ENCODE measurements around the gene BTNL3. TPM values are rescaled to one million over a fixed set of nuclear protein-coding genes. Genes with fewer than 3 reads are reported as not detected.

Gene BTNL3
- total and polyA plus RNA-seq, 9 of the 15 experiments (the other 6 are each of a cell fraction or from before 2014, with no cell fraction given): 0.03 to 0.44 (median 0.04) TPM; not detected in 4

- TF ChIP-seq, protein P1, sequence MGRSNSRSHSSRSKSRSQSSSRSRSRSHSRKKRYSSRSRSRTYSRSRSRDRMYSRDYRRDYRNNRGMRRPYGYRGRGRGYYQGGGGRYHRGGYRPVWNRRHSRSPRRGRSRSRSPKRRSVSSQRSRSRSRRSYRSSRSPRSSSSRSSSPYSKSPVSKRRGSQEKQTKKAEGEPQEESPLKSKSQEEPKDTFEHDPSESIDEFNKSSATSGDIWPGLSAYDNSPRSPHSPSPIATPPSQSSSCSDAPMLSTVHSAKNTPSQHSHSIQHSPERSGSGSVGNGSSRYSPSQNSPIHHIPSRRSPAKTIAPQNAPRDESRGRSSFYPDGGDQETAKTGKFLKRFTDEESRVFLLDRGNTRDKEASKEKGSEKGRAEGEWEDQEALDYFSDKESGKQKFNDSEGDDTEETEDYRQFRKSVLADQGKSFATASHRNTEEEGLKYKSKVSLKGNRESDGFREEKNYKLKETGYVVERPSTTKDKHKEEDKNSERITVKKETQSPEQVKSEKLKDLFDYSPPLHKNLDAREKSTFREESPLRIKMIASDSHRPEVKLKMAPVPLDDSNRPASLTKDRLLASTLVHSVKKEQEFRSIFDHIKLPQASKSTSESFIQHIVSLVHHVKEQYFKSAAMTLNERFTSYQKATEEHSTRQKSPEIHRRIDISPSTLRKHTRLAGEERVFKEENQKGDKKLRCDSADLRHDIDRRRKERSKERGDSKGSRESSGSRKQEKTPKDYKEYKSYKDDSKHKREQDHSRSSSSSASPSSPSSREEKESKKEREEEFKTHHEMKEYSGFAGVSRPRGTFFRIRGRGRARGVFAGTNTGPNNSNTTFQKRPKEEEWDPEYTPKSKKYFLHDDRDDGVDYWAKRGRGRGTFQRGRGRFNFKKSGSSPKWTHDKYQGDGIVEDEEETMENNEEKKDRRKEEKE (IDR thresholded peaks at IDR 0.05; ENCODE audit: borderline replicate concordance in 1 of 2, control insufficient read depth in 1 of 2, low read depth in 2 of 2, low read length in 1 of 2): no peak
- 0 out of 2 replicates have a peak, but pooled peaks have one; percentile 25 for TF ChIP-seq MIER1 (IDR thresholded peaks at IDR 0.05; ENCODE audit: low read depth)
- no peak for TF ChIP-seq ZNF668 (CRISPR knock-in tag; IDR thresholded peaks at IDR 0.05)
- TF ChIP-seq, protein P2, sequence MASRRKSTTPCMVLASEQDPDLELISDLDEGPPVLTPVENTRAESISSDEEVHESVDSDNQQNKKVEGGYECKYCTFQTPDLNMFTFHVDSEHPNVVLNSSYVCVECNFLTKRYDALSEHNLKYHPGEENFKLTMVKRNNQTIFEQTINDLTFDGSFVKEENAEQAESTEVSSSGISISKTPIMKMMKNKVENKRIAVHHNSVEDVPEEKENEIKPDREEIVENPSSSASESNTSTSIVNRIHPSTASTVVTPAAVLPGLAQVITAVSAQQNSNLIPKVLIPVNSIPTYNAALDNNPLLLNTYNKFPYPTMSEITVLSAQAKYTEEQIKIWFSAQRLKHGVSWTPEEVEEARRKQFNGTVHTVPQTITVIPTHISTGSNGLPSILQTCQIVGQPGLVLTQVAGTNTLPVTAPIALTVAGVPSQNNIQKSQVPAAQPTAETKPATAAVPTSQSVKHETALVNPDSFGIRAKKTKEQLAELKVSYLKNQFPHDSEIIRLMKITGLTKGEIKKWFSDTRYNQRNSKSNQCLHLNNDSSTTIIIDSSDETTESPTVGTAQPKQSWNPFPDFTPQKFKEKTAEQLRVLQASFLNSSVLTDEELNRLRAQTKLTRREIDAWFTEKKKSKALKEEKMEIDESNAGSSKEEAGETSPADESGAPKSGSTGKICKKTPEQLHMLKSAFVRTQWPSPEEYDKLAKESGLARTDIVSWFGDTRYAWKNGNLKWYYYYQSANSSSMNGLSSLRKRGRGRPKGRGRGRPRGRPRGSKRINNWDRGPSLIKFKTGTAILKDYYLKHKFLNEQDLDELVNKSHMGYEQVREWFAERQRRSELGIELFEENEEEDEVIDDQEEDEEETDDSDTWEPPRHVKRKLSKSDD (conservative IDR thresholded peaks at IDR 0.05; ENCODE audit: low read length): no peak
- TF ChIP-seq HIVEP1 (CRISPR knock-in tag; IDR thresholded peaks at IDR 0.05): no peak
- TF ChIP-seq HMGXB4 (CRISPR knock-in tag; IDR thresholded peaks at IDR 0.05): no peak
- TF ChIP-seq NFATC3 (IDR thresholded peaks at IDR 0.05): no peak
- no peak for TF ChIP-seq HBP1 (CRISPR knock-in tag; IDR thresholded peaks at IDR 0.05)
- TF ChIP-seq, protein P3, sequence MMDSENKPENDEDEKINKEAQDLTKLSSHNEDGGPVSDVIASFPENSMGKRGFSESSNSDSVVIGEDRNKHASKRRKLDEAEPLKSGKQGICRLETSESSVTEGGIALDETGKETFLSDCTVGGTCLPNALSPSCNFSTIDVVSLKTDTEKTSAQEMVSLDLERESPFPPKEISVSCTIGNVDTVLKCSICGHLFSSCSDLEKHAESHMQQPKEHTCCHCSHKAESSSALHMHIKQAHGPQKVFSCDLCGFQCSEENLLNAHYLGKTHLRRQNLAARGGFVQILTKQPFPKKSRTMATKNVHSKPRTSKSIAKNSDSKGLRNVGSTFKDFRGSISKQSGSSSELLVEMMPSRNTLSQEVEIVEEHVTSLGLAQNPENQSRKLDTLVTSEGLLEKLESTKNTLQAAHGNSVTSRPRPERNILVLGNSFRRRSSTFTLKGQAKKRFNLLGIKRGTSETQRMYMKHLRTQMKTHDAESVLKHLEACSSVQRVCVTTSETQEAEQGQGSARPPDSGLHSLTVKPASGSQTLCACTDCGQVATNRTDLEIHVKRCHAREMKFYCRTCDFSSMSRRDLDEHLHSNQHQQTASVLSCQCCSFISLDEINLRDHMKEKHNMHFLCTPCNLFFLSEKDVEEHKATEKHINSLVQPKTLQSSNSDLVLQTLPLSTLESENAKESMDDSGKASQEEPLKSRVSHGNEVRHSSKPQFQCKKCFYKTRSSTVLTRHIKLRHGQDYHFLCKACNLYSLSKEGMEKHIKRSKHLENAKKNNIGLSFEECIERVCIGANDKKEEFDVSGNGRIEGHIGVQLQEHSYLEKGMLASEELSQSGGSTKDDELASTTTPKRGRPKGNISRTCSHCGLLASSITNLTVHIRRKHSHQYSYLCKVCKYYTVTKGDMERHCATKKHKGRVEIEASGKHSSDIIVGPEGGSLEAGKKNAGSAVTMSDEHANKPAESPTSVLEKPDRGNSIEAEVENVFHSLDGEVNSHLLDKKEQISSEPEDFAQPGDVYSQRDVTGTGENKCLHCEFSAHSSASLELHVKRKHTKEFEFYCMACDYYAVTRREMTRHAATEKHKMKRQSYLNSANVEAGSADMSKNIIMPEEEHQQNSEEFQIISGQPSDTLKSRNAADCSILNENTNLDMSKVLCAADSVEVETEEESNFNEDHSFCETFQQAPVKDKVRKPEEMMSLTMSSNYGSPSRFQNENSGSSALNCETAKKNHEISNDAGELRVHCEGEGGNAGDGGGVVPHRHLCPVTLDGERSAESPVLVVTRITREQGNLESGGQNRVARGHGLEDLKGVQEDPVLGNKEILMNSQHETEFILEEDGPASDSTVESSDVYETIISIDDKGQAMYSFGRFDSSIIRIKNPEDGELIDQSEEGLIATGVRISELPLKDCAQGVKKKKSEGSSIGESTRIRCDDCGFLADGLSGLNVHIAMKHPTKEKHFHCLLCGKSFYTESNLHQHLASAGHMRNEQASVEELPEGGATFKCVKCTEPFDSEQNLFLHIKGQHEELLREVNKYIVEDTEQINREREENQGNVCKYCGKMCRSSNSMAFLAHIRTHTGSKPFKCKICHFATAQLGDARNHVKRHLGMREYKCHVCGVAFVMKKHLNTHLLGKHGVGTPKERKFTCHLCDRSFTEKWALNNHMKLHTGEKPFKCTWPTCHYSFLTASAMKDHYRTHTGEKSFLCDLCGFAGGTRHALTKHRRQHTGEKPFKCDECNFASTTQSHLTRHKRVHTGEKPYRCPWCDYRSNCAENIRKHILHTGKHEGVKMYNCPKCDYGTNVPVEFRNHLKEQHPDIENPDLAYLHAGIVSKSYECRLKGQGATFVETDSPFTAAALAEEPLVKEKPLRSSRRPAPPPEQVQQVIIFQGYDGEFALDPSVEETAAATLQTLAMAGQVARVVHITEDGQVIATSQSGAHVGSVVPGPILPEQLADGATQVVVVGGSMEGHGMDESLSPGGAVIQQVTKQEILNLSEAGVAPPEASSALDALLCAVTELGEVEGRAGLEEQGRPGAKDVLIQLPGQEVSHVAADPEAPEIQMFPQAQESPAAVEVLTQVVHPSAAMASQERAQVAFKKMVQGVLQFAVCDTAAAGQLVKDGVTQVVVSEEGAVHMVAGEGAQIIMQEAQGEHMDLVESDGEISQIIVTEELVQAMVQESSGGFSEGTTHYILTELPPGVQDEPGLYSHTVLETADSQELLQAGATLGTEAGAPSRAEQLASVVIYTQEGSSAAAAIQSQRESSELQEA (IDR thresholded peaks at IDR 0.05; ENCODE audit: low read depth): no peak
These were observed 38.9 kb downstream of the BTNL3 start (continued) for GRCh38 chr5:181027452-181028031.
